Measurements from ENCODE around the gene LGR4.

- no peak for TF ChIP-seq CTCF (IDR thresholded peaks at IDR 0.05 in 8 of 11, conservative IDR thresholded peaks at IDR 0.05 in 3 of 11)
- no peak for TF ChIP-seq POLR2A (IDR thresholded peaks at IDR 0.05)
Measured at GRCh38 chr11:27402450-27402849, 70.1 kb downstream of the LGR4 start.
